IMR-90 (cell line): Measurements from ENCODE around the gene TOM1. TPM values are rescaled to one million over a fixed set of nuclear protein-coding genes. Genes with fewer than 3 reads are reported as not detected.
A peak's percentile ranks its signal among the peaks of the same experiment; 100 is the strongest.

Experiments used
- ATAC-seq: fragments of 200-7000 bp; cut with Tn5 transposase; 2 replicates; pipeline ENCODE4 v1.9.1; 2020; ENCODE audit warnings: low read depth, mild to moderate bottlenecking, moderate library complexity
- BruUV-seq: library from RNA; stranded (reverse); fragments of 400-500 nt; replicated peaks from 2 replicates; lab custom pipeline; 2021; lab: Mats Ljungman, UMichigan
- CTCF ChIA-PET: fragments of 300-600 bp; formaldehyde crosslinking; extraction: SDS; loops from one replicate; lab custom pipeline; 2021; ENCODE audit warnings: antibody characterized with exemption; lab: Yijun Ruan, JAX
- POLR2A ChIA-PET: fragments of 300-600 bp; sonication (Branson Sonifier 250); formaldehyde crosslinking; loops from one replicate; lab custom pipeline; 2022; ENCODE audit warnings: antibody characterized with exemption; ENCODE audit not compliant: unreplicated experiment; lab: Charles Lee
- DNase-seq: peaks from one replicate; pipeline ENCODE4 v3.0.0; 2013
- H2AFZ ChIP-seq: replicated peaks from 2 replicates; pipeline ENCODE3; 2013; ENCODE audit warnings: low read length, mild to moderate bottlenecking; ENCODE audit not compliant: poor library complexity
- H2AK5ac ChIP-seq: 2 replicates; pipeline ENCODE4 v1.6.1; 2013; ENCODE audit warnings: low read depth, low read length, inconsistent platforms
- H2AK9ac ChIP-seq: replicated peaks from 2 replicates; pipeline ENCODE3; 2013; ENCODE audit warnings: mild to moderate bottlenecking, low read depth, low read length, moderate library complexity; ENCODE audit not compliant: poor library complexity
- H2BK120ac ChIP-seq: 2 replicates; pipeline ENCODE4 v1.6.1; 2013; ENCODE audit warnings: low read depth, low read length, inconsistent platforms
- H2BK15ac ChIP-seq: 3 replicates; pipeline ENCODE4 v1.6.1; 2013; ENCODE audit warnings: low read depth, low read length, inconsistent platforms
- H2BK20ac ChIP-seq: 2 replicates; pipeline ENCODE4 v1.6.1; 2013; ENCODE audit warnings: low read depth, mild to moderate bottlenecking, inconsistent platforms, low read length, moderate library complexity
- H2BK5ac ChIP-seq: 2 replicates; pipeline ENCODE4 v1.6.1; 2013; ENCODE audit warnings: mild to moderate bottlenecking, low read depth, low read length, inconsistent platforms; ENCODE audit not compliant: poor library complexity, severe bottlenecking
- H3K14ac ChIP-seq: replicated peaks from 2 replicates; pipeline ENCODE4 v1.6.1; 2013; ENCODE audit warnings: low read depth, low read length, inconsistent platforms
- H3K18ac ChIP-seq: 2 replicates; pipeline ENCODE4 v1.6.1; 2013; ENCODE audit warnings: low read depth, low read length, control low read depth
- H3K23ac ChIP-seq: 2 replicates; pipeline ENCODE4 v1.6.1; 2013; ENCODE audit warnings: low read depth, low read length, inconsistent platforms
- H3K27ac ChIP-seq: 2 replicates; pipeline ENCODE4 v1.5.1; 2013; ENCODE audit warnings: mild to moderate bottlenecking, control low read depth, low read length; ENCODE audit not compliant: insufficient read depth
- H3K27me3 ChIP-seq: 2 replicates; pipeline ENCODE4 v1.6.1; 2013; ENCODE audit warnings: low read length; ENCODE audit not compliant: control insufficient read depth, insufficient read depth
- H3K36me3 ChIP-seq: 2 replicates; pipeline ENCODE4 v1.6.1; 2013; ENCODE audit warnings: low read length, mixed read lengths; ENCODE audit not compliant: control insufficient read depth, insufficient read depth
- H3K4ac ChIP-seq: 2 replicates; pipeline ENCODE4 v1.6.1; 2013; ENCODE audit warnings: low read depth, low read length, inconsistent platforms
- H3K4me1 ChIP-seq: 2 replicates; pipeline ENCODE4 v1.6.1; 2013; ENCODE audit warnings: low read length, mixed read lengths; ENCODE audit not compliant: control insufficient read depth, insufficient read depth
- H3K4me2 ChIP-seq: 2 replicates; pipeline ENCODE4 v1.6.1; 2013; ENCODE audit warnings: low read depth, mild to moderate bottlenecking, control low read depth, low read length, moderate library complexity
- H3K4me3 ChIP-seq: 2 replicates; pipeline ENCODE4 v1.5.1; 2013; ENCODE audit warnings: low read depth, mild to moderate bottlenecking, control low read depth, low read length, moderate library complexity; ENCODE audit not compliant: insufficient read depth
- H3K56ac ChIP-seq: 2 replicates; pipeline ENCODE4 v1.6.1; 2013; ENCODE audit warnings: low read length, inconsistent platforms; ENCODE audit not compliant: insufficient read depth; ENCODE audit errors: extremely low read depth
- H3K79me1 ChIP-seq, 2 experiments: 2 replicates each; pipeline ENCODE4 v1.6.1; 2013; ENCODE audit warnings: low read length in 2 of 2, inconsistent platforms in 1 of 2, low read depth in 1 of 2
- H3K9ac ChIP-seq: 2 replicates; pipeline ENCODE4 v1.6.1; 2013; ENCODE audit warnings: low read depth, low read length, control low read depth
- H3K9me1 ChIP-seq: 2 replicates; pipeline ENCODE4 v1.6.1; 2013; ENCODE audit warnings: low read length, inconsistent platforms; ENCODE audit not compliant: insufficient read depth
- H3K9me3 ChIP-seq: 2 replicates; pipeline ENCODE4 v1.6.1; 2013; ENCODE audit warnings: low read length; ENCODE audit not compliant: control insufficient read depth, insufficient read depth
- H4K20me1 ChIP-seq: 2 replicates; pipeline ENCODE4 v1.6.1; 2013; ENCODE audit warnings: low read length, inconsistent platforms; ENCODE audit not compliant: insufficient read depth
- H4K5ac ChIP-seq: 2 replicates; pipeline ENCODE4 v1.6.1; 2013; ENCODE audit warnings: mild to moderate bottlenecking, low read depth, low read length, control low read depth
- H4K8ac ChIP-seq, 2 experiments: 2 replicates each; pipeline ENCODE4 v1.6.1; 2013; ENCODE audit warnings: low read depth in 2 of 2, low read length in 2 of 2, control low read depth in 1 of 2, inconsistent platforms in 1 of 2
- H4K91ac ChIP-seq: 2 replicates; pipeline ENCODE4 v1.6.1; 2013; ENCODE audit warnings: low read depth, low read length, inconsistent platforms; ENCODE audit not compliant: insufficient read depth
- BHLHE40 ChIP-seq: fragments of 150-350 bp; IDR thresholded peaks from 2 replicates; pipeline ENCODE4 v1.6.1; 2016; ENCODE audit warnings: mild to moderate bottlenecking, low read depth, low read length
- CEBPB ChIP-seq: IDR thresholded peaks from 2 replicates; pipeline ENCODE4 v1.6.1; 2012; ENCODE audit warnings: low read depth, low read length, improper control_type of control experiment
- CHD1 ChIP-seq: IDR thresholded peaks from 2 replicates; pipeline ENCODE4 v1.6.1; 2012; ENCODE audit warnings: low read depth, low read length, improper control_type of control experiment
- MAFK ChIP-seq: IDR thresholded peaks from 2 replicates; pipeline ENCODE4 v1.6.1; 2012; ENCODE audit warnings: low read depth, low read length, improper control_type of control experiment
- MXI1 ChIP-seq: IDR thresholded peaks from 2 replicates; pipeline ENCODE4 v1.6.1; 2012; ENCODE audit warnings: low read depth, mild to moderate bottlenecking, low read length, moderate library complexity, borderline replicate concordance
- NFE2L2 ChIP-seq: fragments of 150-350 bp; IDR thresholded peaks from 2 replicates; pipeline ENCODE4 v1.6.1; 2016; ENCODE audit warnings: low read depth, mild to moderate bottlenecking, low read length
- RAD21 ChIP-seq: IDR thresholded peaks from 2 replicates; pipeline ENCODE4 v1.6.1; 2012; ENCODE audit warnings: low read length, improper control_type of control experiment
- RCOR1 ChIP-seq: IDR thresholded peaks from 2 replicates; pipeline ENCODE4 v1.6.1; 2012; ENCODE audit warnings: mild to moderate bottlenecking, low read length, improper control_type of control experiment; ENCODE audit not compliant: insufficient replicate concordance
- RFX5 ChIP-seq: IDR thresholded peaks from 2 replicates; pipeline ENCODE4 v1.8.0; 2012; ENCODE audit warnings: low read depth, mild to moderate bottlenecking, low read length, moderate library complexity
- SMC3 ChIP-seq: fragments of 150-350 bp; IDR thresholded peaks from 2 replicates; pipeline ENCODE4 v1.6.1; 2016; ENCODE audit warnings: low read depth, mild to moderate bottlenecking, antibody characterized with exemption, low read length, moderate library complexity
- WGBS, 2 experiments: methylation state at CpG; one replicate each; pipeline versions ENCODE4 v1.1.5 to v1.1.7; 2013; ENCODE audit warnings: missing lambda C conversion rate in 2 of 2; ENCODE audit not compliant: insufficient read length in 1 of 2; ENCODE audit errors: extremely low coverage in 2 of 2; 5-methylcytosine and 5-hydroxymethylcytosine counted together
- dilution Hi-C: fragments of 300-500 bp; cut with HindIII; formaldehyde crosslinking; loops from one replicate; pipeline ENCODE4 v1.14.3; 2018; ENCODE audit warnings: low sequenced_read_pairs; ENCODE audit not compliant: unreplicated experiment
- in situ Hi-C: fragments of 300-500 bp; cut with MboI; formaldehyde crosslinking; loops from 3 replicates; pipeline ENCODE4 v1.14.3; 2019; ENCODE audit warnings: low sequenced_read_pairs, inconsistent platforms, mixed read lengths
- intact Hi-C: fragments of 100-400 bp; cut with micrococcal nuclease; formaldehyde crosslinking; loops from 2 replicates; pipeline ENCODE4 v1.10.0; 2022
- polyA plus RNA-seq, 3 experiments: library from polyadenylated mRNA; depleted of rRNA; stranded (reverse); fragments of >200 nt; gene quantifications; 2 replicates each; pipeline ENCODE4 v1.2.3, GENCODE V29; 2012; ENCODE audit warnings: low replicate concordance in 1 of 3
- total RNA-seq: library from RNA; depleted of rRNA; stranded (reverse); fragments of >200 nt; gene quantifications from 2 replicates; pipeline ENCODE4 v1.2.3, GENCODE V29; 2012
- TF ChIP-seq, protein P1 (sequence below): conservative IDR thresholded peaks from 2 replicates; pipeline ENCODE4 v1.5.1; 2012; ENCODE audit warnings: mild to moderate bottlenecking, low read depth, low read length, improper control_type of control experiment
- TF ChIP-seq, protein P2 (sequence below): fragments of 150-350 bp; IDR thresholded peaks from 2 replicates; pipeline ENCODE4 v1.6.1; 2017; ENCODE audit warnings: mild to moderate bottlenecking, antibody characterized with exemption, low read length, low read depth
- TF ChIP-seq, protein P3 (sequence below): fragments of 150-350 bp; IDR thresholded peaks from 2 replicates; pipeline ENCODE4 v1.6.1; 2016; ENCODE audit warnings: low read depth, mild to moderate bottlenecking, low read length, moderate library complexity, borderline replicate concordance

Gene TOM1
- total and polyA plus RNA-seq, 2 of the 4 experiments (the other 2 are of a cell fraction) = 38.0 to 46.4 TPM

DNA sequence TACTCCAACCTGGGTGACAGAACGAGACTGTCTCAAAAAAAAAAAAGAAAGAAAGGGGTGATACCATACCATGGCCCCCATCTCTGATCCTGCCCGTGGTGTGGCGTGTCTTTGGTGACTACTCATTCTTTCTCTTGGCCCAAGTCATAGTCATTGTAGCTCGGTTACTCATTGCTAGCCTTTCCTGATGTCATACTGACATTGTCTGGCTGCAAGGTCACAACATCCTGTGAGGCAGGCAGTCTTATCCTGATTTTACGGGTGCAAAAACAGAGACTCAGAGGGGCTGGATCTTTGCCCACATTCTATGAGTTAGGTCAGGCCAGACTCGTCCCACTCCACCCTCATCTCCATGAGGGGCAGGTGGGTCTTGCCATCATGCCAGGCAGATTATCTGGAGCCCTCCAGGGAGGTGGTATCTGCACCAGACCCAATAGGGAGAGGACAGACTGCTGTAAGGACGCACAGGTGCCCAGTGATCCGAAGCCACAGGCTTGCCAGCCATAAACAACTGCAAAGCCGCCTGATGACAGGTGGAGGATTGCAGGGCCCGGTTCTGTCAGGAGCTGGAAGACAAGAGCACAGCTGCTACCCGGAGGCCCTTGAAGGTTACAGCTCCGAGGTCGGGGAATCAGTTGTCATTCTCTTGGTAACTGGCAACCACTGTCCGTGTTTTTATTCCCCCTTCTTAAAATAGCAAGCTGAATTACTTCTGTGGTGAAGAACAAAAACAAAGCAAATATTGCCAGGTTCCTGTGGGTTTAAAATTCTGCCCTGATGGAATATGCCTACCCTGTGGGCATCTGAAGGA lies 13.8 kb downstream of the TOM1 start:
- CTCF ChIA-PET = no interaction called here
- DNase-seq = peak; percentile 96
- Histone ChIP-seq H3K9me3 (no peaks in the 10 kb centered on the region), H4K20me1 (peaks cover 71% of the 10 kb centered on the region), H3K56ac (no peak overlapping the region), H2AK9ac (peak overlapping the region; percentile 23), H3K4me1 (peaks cover 18% of the 10 kb centered on the region), H3K4me2 (no peak overlapping the region), H2BK120ac (peak overlapping the region; percentile 32; the same call in 1 of the 2 replicates), H2AFZ (peak overlapping the region; percentile 24), H3K23ac (peak overlapping the region; percentile 45; the same call in 1 of the 2 replicates), H4K91ac (no peak overlapping the region), H3K4ac (peak overlapping the region; percentile 46; the same call in 1 of the 2 replicates), H2AK5ac (peak overlapping the region; percentile 54), H3K14ac (peak overlapping the region; percentile 25; the same call in 1 of the 2 replicates), H2BK20ac (no peak overlapping the region), H3K27me3 (no peaks in the 10 kb centered on the region), H4K5ac (no peak overlapping the region), H2BK5ac (peak overlapping the region; percentile 25), H4K8ac (peak overlapping the region in 1 of 2 experiments; percentile 14; a peak in 2 of 4 replicates), H3K79me1 (peaks cover 19 to 88% of the 10 kb centered on the region in 2 experiments; a peak in 3 of 4 replicates), H3K9me1 (peaks cover 33% of the 10 kb centered on the region), H3K27ac (no peak overlapping the region), H3K4me3 (no peak overlapping the region), H3K36me3 (peaks cover 11% of the 10 kb centered on the region; the same call in 1 of the 2 replicates), H2BK15ac (peak overlapping the region; percentile 48; the same call in 1 of the 3 replicates), H3K9ac (no peak overlapping the region), H3K18ac (no peak overlapping the region)
- intact Hi-C loops (no loop called here), dilution Hi-C loops (no loop called here), in situ Hi-C loops (loop anchor here (25.0 kb wide), 1 partner anchor 1199 kb away; the partner anchor contains the start of gene FOXRED2)
- BruUV-seq = no TSS peak
- ATAC-seq = peak; percentile 65
- POLR2A ChIA-PET = no interaction called here
- 16% methylated on average over 5 of the region's 14 CpGs; no CpG with 5 or more reads in 1 of the 2 experiments for WGBS, 2 experiments
- TF ChIP-seq RCOR1 (no peak), SMC3 (no peak), CEBPB (peak; percentile 56; the same call in 1 of the 2 replicates), CHD1 (no peak), RFX5 (no peak), BHLHE40 (peak; percentile 42), RAD21 (no peak), MXI1 (0 out of 2 replicates have a peak, but pooled peaks have one; percentile 15), NFE2L2 (peak; percentile 59), MAFK (no peak)
- TF ChIP-seq, protein P1, sequence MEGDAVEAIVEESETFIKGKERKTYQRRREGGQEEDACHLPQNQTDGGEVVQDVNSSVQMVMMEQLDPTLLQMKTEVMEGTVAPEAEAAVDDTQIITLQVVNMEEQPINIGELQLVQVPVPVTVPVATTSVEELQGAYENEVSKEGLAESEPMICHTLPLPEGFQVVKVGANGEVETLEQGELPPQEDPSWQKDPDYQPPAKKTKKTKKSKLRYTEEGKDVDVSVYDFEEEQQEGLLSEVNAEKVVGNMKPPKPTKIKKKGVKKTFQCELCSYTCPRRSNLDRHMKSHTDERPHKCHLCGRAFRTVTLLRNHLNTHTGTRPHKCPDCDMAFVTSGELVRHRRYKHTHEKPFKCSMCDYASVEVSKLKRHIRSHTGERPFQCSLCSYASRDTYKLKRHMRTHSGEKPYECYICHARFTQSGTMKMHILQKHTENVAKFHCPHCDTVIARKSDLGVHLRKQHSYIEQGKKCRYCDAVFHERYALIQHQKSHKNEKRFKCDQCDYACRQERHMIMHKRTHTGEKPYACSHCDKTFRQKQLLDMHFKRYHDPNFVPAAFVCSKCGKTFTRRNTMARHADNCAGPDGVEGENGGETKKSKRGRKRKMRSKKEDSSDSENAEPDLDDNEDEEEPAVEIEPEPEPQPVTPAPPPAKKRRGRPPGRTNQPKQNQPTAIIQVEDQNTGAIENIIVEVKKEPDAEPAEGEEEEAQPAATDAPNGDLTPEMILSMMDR = no peak
- TF ChIP-seq, protein P2, sequence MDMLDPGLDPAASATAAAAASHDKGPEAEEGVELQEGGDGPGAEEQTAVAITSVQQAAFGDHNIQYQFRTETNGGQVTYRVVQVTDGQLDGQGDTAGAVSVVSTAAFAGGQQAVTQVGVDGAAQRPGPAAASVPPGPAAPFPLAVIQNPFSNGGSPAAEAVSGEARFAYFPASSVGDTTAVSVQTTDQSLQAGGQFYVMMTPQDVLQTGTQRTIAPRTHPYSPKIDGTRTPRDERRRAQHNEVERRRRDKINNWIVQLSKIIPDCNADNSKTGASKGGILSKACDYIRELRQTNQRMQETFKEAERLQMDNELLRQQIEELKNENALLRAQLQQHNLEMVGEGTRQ = no peak
- TF ChIP-seq, protein P3, sequence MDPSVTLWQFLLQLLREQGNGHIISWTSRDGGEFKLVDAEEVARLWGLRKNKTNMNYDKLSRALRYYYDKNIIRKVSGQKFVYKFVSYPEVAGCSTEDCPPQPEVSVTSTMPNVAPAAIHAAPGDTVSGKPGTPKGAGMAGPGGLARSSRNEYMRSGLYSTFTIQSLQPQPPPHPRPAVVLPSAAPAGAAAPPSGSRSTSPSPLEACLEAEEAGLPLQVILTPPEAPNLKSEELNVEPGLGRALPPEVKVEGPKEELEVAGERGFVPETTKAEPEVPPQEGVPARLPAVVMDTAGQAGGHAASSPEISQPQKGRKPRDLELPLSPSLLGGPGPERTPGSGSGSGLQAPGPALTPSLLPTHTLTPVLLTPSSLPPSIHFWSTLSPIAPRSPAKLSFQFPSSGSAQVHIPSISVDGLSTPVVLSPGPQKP = no peak
